Lung (tissue), 12 donors: ENCODE measurements around the gene KCNJ14. TPM values are rescaled to one million over a fixed set of nuclear protein-coding genes. Genes with fewer than 3 reads are reported as not detected.
"Not testable (repeated sequence)": the region's sequence is repeated elsewhere in the genome, so short reads cannot be mapped to it uniquely, and the experiment has no call there.

Experiments
- ATAC-seq: fragments of 200-7000 bp; cut with Tn5 transposase; one replicate; pipeline ENCODE4 v1.9.1; 2020; ENCODE audit warnings: moderate number of reproducible peaks; ENCODE audit not compliant: insufficient read depth, low FRiP score
- DNase-seq, 3 donors: peaks; one replicate each; pipeline ENCODE4 v3.0.0-alpha.2; 2013 to 2017
- H3K27ac ChIP-seq, 2 donors: one replicate each; pipeline ENCODE4 v1.5.1; 2013; ENCODE audit warnings: mild to moderate bottlenecking in 2 of 2, moderate library complexity in 2 of 2, control low read depth in 1 of 2, inconsistent platforms in 1 of 2, low read depth in 1 of 2, low read length in 1 of 2
- H3K27me3 ChIP-seq, 3 donors: one replicate each; pipeline ENCODE4 v1.5.1; 2013; ENCODE audit warnings: low read length in 2 of 3; ENCODE audit not compliant: control insufficient read depth in 3 of 3, insufficient read depth in 3 of 3
- H3K36me3 ChIP-seq, 4 donors: one replicate each; pipeline ENCODE4 v1.5.1; 2013; ENCODE audit warnings: low read length in 4 of 4, mild to moderate bottlenecking in 1 of 4, moderate library complexity in 1 of 4; ENCODE audit not compliant: control insufficient read depth in 4 of 4, insufficient read depth in 4 of 4
- H3K4me1 ChIP-seq, 5 donors: one replicate each; pipeline ENCODE4 v1.5.1; 2013; ENCODE audit warnings: low read length in 5 of 5, mild to moderate bottlenecking in 2 of 5, moderate library complexity in 1 of 5; ENCODE audit not compliant: control insufficient read depth in 5 of 5, insufficient read depth in 5 of 5
- H3K4me3 ChIP-seq: one replicate; pipeline ENCODE4 v1.5.1; 2013; ENCODE audit warnings: mild to moderate bottlenecking, control low read depth, moderate library complexity
- H3K9ac ChIP-seq, 2 donors: one replicate each; pipeline ENCODE4 v1.5.1; 2013; ENCODE audit warnings: low read length in 2 of 2, control low read depth in 1 of 2; ENCODE audit not compliant: insufficient read depth in 1 of 2
- H3K9me3 ChIP-seq, 4 donors: one replicate each; pipeline ENCODE4 v1.5.1; 2013; ENCODE audit warnings: low read length in 3 of 4, mild to moderate bottlenecking in 1 of 4, moderate library complexity in 1 of 4; ENCODE audit not compliant: control insufficient read depth in 4 of 4, insufficient read depth in 3 of 4
- CTCF ChIP-seq: IDR thresholded peaks from 2 replicates; pipeline ENCODE4 v1.5.1; 2012; ENCODE audit warnings: mild to moderate bottlenecking; ENCODE audit errors: control extremely low read depth, extremely low read depth
- WGBS, 2 donors: extraction: QIAGEN DNeasy Blood & Tissue Kit; methylation state at CpG; one replicate each; pipeline ENCODE4 v1.1.7; 2013; 5-methylcytosine and 5-hydroxymethylcytosine counted together
- polyA plus RNA-seq, 2 donors: library from polyadenylated mRNA; stranded (reverse); fragments of 200-250 nt; gene quantifications; one replicate each; pipeline ENCODE4 v1.2.1, GENCODE V29; 2013
- total RNA-seq, 2 donors: library from RNA; depleted of rRNA in 1 of 2; stranded (reverse); fragments of >200 nt in 1 of 2; gene quantifications; one replicate each; pipeline ENCODE4 v1.2.1, GENCODE V29; 2014 to 2021
- donor health status: control.
- donor health status: control.
- donor health status: Bipolar disorder and iron deficiency.
- donor health status: healthy.
- donor health status: DM: yes; HTN: yes; CAD: no.

Gene KCNJ14
- total and polyA plus RNA-seq, 4 donors: 0.21 to 0.83 (median 0.59) TPM

GRCh38 chr19:48483301-48483700 is 27.9 kb downstream of the KCNJ14 start:
- WGBS, 2 donors: 46 to 64% methylated on average over 2 to 3 of the region's 3 CpGs
- Histone ChIP-seq H3K9me3 (no peaks in the 10 kb centered on the region), H3K27ac (no peak overlapping the region), H3K36me3 (peaks cover 0 to 10% (median 5%) of the 10 kb centered on the region in 4 donors), H3K4me3 (no peak overlapping the region), H3K9ac (no peak overlapping the region), H3K27me3 (no peaks in the 10 kb centered on the region), H3K4me1 (peaks cover 0 to 16% (median 4%) of the 10 kb centered on the region in 5 donors)
- DNase-seq: no peak
- TF ChIP-seq CTCF: no peak
- no peak for ATAC-seq

GRCh38 chr19:48484247-48484893 is 29.0 kb downstream of the KCNJ14 start:
- peaks cover 0 to 7% (median 0%) of the 10 kb centered on the region in 4 donors for H3K36me3 ChIP-seq
- no peaks in the 10 kb centered on the region for H3K27me3 ChIP-seq
- no peaks in the 10 kb centered on the region for H3K9me3 ChIP-seq
- DNase-seq: no peak
- no peak overlapping the region for H3K27ac ChIP-seq
- no peak overlapping the region for H3K9ac ChIP-seq
- TF ChIP-seq CTCF: no peak
- no peak for ATAC-seq
- 84 to 87% methylated on average over 16 of the region's 16 CpGs for WGBS, 2 donors
- no peak overlapping the region for H3K4me3 ChIP-seq
- H3K4me1 ChIP-seq: peaks cover 0 to 16% (median 4%) of the 10 kb centered on the region in 5 donors

DNA sequence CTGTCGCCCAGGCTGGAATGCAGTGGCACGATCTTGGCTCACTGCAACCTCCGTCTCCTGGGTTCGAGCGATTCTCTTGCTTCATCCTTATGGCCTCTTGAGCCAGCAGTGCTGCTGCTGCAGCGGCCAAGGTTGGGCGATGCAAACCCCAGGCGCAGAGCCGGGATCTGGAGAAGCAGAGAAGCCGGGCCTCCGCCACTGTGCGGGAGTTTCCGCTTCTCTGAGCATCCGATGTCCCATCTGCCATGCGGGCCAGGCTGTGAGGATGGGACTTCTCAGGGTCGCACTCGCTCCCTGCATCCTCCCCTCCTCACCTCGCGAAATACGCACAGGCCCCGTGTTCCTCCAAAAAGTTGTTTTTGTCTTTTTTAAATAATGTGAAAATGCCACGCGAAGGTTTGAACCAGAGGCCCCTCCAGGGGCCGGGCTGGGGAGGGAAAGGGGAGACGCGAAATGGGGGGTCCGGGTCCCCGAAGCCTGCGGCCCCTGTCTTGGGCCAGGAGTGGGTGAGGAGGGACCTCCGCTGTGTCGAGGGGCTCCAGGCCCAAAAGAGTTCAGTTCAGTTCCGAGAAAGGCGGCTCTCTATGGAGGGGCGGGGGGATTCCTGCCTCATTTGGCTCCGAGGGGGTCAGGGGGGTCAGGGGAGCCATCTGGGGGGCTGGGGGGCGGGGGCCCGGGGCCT is 29.7 kb downstream of the KCNJ14 start:
- H3K4me3 ChIP-seq: no peak overlapping the region
- no peak overlapping the region for H3K27ac ChIP-seq
- TF ChIP-seq CTCF: no peak
- H3K27me3 ChIP-seq: peaks cover 0 to 1% (median 1%) of the 10 kb centered on the region in 3 donors
- peaks cover 0 to 12% (median 4%) of the 10 kb centered on the region in 5 donors for H3K4me1 ChIP-seq
- H3K9me3 ChIP-seq: no peaks in the 10 kb centered on the region
- H3K9ac ChIP-seq: no peak overlapping the region
- DNase-seq: no peak
- 84 to 88% methylated on average over 35 to 37 of the region's 37 CpGs for WGBS, 2 donors
- no peak for ATAC-seq
- H3K36me3 ChIP-seq: no peaks in the 10 kb centered on the region

GRCh38 chr19:48486706-48487105 is 31.3 kb downstream of the KCNJ14 start:
- ATAC-seq, DNase-seq, H3K4me1 ChIP-seq, H3K27ac ChIP-seq, H3K4me3 ChIP-seq, H3K9ac ChIP-seq, H3K9me3 ChIP-seq, H3K36me3 ChIP-seq: not testable (repeated sequence)
- peaks cover 0 to 12% (median 10%) of the 10 kb centered on the region in 3 donors for H3K27me3 ChIP-seq
- WGBS, 2 donors: 80 to 84% methylated on average over 10 of the region's 10 CpGs
